T-helper 9 cell (primary cell): ENCODE measurements around the gene PGBD5.

Experiments used
- DNase-seq: peaks from one replicate; pipeline ENCODE4 v3.0.0-alpha.2; 2020

The PGBD5 gene

DNA sequence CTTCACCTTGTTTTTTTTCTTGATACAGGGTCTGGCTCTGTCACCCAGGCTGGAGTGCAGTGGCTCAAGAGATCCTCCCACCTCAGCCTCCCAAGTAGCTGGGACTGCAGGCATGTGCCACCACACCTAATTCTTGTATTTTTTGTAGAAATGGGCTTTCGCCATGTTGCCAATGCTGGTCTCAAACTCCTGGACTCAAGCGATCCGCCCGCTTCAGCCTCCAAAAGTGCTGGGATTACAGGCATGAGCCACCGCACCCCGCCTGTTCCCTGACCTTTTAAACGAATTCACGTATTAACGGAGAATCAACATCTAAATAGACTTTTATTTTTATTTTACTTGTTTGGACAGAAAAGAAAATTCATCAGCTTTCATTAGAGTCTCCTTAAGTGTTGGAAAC, 104.8 kb downstream of the PGBD5 start:
- DNase-seq = no peak

DNA sequence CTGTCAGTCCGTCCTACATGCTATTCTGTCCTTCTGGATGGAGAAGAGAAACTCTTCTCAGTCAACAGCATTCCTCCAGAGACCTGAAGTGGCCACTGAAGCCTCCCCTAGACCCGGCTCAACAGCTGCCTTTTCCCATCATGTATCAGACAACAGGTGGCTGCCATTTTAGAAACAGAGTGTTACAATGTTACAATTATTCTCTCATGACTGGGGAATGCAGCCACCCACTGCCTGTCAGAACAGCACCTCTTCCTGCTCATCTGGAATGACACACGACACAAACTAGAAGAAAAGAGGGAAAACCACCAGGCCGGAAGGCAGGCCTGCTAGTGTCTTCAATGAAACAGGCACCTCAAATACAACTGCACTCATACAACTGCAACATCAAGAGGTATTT, 105.3 kb downstream of the PGBD5 start:
- no peak for DNase-seq

DNA sequence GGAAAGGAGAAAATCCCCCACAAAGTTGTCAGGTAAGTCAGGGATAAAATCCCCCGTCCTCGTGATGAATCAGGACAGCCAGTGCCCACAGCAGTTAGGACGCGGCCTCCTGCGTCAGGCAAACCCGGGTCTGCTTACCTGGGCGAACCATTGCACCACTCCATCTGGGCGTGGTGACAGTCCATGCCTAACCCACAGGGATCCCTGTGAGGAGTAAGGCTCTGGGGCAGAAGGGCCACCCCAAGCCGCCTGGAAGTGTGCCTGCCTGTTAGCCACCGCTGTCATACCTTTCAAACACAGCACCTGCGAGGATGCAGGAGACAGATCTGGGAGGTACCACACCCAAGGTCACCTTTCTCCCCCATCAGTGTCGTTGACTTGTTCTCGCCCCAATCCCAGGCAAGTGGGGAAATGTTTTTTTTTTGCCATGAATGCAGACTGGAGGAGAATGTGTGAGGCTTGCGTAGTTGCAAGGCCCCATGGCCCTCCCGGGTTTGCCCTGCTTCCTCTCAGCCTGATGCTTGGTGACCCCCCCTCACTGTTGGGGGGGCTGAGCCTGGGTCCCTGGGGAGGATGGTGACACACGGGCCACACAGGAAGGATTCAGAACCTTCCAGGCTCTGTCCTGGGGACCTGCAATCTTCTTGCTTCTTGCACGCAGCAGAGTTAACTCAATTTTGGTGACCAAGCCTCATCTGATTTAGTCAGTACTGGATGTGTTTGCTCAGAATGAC, 107.0 kb downstream of the PGBD5 start:
- no peak for DNase-seq

DNA sequence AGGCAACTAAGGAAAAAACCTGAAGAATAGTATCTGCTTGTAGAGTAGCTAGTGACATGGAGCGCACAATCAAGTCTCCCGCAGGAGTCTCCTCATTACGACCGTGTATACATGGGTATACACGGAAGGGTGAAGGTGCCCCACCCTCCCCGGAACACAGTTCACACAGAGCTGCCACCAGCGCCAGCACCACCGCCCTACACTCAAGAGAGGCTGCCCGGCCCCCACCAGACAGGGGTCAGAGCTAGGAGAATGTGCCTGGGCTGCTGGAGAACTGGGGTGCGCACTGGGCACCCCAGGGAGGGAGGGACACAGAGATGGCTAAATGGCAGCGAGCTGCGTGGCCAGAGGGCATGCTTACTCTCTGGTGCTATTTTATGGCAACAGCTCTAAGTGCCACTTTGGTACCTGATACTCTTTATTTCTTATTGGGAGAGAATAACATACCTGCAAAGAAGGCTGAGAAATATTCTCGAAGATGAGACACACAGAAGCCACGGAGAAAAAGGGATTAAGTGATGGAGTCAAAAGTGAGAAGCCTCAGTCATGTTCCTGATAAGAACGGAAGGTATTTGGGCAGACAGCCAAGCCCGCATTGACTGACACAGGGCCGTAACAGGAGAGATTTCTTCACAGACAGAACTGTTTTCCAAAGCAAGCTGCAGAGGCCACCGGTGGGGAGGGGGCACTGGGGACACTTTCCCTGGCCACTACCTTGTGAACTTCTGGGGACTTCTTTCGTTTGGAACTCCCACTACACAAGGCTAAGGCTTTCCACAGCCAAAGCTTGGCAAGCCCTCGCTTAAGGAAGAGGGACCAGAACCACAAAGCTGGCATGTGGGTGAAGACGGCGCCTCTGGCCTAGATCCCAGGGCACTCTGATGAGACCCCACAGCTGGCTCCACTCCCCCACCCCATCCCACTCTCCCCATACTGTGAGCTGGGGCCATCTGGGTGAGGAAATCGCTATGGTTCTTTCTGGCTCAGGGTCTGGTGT, 108.0 kb downstream of the PGBD5 start:
- DNase-seq = no peak

DNA sequence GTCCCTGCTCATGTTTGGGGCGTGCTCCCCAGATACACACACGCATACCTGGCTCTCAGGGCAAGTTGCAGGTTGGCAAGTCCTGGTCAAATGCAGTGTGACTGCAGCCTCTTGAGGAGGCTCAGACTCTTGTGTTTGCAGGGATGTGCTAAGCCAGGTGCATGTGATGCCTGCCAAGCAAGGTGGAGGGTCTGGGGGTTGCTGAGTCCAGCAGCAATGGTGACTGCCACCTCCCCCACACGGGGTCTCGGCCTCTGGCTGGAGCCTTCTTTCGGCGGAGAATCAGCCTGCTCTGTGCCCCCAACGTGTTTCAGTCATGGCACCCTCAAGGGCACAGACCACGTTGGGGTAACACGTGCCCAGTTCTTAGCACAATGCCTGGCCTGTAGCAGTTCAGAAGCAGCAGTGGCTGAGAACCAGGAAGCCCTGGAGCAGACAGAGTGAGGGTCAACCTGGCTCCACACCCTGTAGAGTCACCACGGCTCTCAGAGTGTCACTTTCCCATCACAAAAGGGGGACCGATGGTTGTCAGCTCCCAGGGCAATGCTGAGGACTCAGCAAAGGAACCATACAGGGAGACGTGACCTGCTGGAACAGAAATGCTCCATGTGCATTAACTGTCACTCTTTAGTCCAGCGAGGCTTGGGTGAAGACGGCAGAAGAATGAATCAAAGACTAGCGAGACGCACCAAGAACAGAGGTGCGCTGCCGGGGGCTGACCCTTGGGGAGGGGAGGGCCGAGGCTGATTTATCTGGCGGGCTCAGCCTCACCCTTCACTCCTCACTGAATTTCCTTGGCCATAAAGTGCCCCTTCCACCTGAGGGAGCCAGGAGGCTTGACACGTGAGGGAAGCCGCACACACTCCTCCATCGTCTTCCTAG, 109.0 kb downstream of the PGBD5 start:
- no peak for DNase-seq

DNA sequence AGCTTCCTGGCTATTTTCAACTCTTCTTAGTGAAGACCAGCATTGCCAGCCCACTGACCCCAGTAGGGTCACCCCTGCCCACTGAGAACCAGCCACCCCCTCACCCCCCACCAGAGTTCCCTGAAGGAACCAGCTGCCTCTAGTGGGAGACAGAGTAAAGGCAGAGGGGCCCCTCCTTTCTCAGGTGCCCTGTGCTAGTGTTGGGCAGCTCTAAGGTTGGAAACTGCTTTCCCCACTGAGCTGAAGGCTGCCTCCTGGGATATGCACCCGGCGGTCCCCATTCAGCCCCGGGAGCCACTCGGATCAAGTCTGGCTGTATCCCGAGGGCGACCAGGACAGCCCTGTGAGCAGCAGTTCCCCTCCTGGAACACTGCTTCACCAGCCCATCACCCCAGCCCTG, 111.0 kb downstream of the PGBD5 start:
- DNase-seq = no peak

DNA sequence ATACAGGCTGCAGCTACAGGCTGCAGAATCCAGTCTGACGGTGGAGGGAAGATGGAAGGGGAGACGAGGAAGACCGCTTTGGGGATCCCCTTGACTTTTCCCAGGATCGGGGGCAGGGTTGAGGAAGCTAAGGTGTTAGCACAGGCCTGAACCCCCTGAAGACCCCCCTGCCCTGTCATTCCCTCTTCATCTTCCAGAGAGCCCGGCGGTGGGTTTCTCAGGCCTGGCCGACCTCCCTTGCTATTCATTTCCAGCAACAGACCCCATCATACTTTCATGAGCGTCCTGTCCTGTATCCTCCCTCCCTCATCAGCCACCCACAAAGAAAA, 112.0 kb downstream of the PGBD5 start:
- DNase-seq = no peak

DNA sequence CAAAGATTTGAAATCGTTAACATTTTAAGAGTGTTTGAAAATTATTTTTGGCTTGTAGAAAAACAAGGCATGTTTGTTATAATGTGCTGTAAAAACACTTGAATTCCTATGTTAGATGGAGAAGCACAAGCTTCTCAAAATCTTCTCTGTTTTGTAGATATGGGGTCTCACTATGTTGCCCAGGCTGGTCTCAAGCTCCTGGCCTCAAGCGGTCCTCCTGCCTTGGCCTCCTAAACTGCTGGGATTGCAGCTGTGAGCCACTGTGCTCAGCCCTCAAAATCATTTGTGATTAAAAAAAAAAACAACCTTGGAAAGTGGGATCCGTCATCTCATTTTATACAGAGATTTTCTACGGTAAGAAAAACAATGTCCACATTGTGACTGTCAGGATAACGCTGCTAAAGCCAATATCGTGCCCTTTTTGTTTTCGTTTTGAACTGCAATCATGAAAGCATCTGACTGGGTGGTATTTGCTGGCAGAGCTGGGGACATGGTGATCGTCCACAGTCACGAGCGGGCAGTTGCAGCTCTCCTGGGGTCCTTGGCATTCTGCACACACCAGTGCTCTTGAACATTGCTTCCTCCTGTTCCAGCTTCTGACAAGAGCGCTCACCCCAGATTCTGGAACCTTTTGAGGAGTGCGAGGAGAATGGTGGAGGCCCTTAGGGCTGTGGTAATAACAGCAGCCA, 112.5 kb downstream of the PGBD5 start:
- no peak for DNase-seq

DNA sequence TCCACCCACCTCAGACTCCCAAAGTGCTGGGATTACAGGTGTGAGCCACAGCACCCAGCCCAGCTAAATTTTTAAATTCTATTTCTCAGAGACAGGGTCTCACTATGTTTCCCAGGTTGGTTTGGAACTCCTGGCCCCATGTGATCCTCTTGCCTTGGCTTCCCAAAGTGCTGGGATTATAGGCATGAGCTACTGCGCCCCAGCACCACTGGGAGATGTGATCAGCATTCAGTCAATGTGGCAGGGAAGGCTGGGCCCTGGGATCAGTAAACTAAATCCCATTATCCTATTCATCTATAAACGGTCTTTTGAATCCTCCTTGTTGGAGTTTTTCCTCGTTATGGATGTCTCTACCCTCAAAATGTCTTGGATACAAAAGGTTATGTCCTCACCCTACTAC, 113.5 kb downstream of the PGBD5 start:
- no peak for DNase-seq

DNA sequence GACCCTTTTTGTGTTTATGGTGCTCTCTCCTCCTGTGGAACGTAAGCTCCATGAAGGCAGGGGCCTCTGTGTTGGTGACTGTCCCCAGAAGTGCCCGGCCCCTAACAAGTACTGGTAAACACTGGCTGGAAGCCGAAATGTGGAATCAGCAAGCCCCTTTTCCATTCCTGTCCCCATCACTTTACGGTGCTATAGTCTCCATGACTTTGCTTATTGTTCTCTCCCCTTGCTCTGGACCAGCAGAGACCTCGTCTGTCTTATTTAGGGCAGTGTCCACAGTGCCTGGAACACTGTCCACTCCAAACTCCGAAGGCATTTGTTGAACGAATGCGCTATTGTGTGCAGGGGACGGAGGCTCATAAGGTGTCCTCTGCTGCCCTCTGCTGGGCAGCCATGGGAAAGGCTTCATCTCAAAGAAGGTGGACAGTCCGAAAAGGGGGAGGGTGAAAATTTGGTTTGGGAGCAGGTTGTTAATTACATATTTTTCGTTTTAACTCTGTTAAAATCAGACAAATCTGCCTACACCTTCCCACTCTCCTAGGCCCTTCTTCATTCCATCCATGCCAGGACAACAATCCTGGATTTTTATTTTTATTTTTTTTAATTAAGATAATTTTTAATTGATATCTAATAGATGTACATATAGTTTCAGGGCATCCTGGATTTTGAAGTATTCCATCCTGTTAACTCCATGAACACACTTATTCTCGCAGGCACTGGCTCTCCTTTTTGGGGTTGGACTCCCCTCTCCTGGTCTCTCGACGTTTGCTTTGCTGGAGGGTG, 115.6 kb downstream of the PGBD5 start:
- peak; percentile 58 for DNase-seq

DNA sequence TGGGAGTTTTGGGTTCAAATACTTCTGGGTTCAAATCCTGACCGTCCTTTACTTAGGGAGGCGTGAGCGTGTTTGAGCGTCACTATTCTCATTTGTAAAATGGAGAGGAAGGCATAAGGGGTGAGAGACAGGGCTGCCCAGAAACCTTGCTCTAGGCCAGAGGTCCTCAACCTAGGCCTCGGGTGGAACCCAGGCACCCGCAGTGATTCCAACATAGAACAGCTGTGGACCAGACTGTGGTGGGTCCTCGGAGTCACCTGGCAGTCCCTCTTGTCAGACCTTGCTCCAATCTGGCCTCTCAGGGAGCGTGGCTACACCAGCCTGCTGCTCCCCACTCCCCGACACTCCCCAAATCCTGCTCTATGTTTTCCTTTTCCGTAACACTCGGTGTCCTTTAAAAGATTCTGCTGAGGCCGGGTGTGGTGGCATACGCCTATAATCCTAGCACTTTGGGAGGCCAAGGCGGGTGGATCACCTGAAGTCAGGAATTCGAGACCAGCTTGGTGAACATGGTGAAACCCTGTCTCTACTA, 116.4 kb downstream of the PGBD5 start:
- no peak for DNase-seq

DNA sequence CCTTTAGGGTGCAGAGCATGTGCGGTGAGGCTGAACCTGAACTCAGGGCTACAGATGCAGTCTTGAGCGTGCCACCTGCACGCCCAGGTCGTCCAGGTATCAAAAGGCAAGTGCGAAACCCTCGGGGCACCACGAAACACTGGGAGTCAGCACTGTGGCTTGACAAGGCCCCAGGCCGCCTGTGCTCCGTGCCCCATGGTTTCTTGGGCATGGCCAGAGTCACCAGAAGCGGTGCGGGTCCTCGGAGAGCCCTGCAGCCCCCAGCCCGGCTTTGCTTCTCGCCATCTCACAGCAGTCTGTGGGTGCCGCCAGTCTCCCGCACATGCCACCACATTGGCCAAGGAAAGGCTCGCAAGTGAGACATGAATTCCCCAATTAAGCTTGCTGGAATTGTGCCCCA, 117.3 kb downstream of the PGBD5 start:
- no peak for DNase-seq

DNA sequence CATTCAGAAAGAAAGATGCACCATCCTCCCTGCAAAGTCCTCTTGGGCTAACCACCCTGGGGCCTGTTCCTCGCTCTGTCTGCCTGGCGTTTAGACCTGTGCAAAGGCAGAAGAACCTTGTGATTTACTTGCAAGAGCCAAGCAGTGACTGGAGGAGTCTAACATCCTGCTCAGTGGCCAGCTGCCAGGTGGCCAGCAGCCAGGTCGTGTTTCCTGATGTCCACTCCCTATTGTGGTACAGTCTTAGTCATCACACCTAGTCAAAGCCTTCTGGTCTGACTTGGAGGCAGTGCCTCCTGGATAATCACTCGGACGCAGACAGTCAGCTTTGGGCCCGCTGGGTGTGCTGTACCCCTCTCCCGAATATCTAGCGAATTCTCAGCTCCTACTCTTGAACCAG, 118.1 kb downstream of the PGBD5 start:
- DNase-seq = no peak

DNA sequence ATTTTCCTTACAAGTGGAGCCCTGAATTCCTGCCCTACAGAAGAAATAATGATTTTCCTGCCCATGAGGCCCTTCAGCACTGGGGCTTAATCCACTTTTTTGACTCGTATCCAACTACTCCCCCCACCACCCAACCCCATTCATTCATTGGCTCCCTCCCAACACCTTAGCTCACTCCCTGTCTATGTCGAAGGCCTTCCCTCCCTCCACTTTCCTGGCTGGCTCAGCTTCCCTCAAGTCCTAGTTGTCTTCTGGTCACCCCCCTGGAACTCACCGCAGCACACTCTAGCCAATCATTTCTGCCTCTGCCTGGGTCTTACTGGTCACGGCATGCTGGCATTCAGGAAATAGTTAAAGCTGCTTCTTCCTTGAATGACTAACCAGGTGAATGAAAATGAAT, 118.9 kb downstream of the PGBD5 start:
- DNase-seq = no peak

DNA sequence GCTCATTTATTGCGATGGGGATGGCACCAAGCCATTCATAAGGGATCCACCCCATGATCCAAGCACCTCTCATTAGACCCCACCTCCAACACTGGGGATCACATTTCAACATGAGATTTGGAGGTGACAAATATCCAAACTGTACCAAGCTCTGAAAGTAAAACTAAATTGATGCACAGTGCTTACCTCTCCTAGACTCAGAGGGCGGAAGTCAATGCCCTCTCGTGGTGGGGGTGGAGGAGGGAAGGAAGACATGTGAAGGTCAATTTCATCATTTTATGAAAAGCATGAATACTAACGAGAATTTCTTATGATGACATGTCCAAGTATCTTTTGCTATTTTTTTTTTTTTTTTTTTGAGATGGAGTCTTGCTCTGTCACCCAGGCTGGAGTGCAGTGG, 120.0 kb downstream of the PGBD5 start:
- DNase-seq = no peak

DNA sequence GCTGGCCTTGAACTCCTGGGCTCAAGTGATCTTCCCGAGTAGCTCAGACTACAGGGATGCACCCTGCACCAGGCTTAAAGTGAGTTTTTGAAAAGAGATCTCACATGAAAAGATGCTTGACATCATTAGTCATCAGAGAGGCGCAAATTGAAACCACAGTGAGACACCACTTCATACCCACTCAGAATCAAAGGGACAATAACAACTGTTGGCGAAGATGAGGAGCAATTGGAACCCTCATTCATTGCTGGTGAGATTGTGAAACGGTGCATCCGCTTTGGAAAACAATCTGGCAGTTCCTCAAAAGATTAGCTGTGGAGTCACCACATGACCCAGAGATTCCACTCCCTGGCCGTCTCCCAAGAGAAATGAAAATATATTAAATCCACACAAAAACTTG, 122.3 kb downstream of the PGBD5 start:
- DNase-seq = no peak

DNA sequence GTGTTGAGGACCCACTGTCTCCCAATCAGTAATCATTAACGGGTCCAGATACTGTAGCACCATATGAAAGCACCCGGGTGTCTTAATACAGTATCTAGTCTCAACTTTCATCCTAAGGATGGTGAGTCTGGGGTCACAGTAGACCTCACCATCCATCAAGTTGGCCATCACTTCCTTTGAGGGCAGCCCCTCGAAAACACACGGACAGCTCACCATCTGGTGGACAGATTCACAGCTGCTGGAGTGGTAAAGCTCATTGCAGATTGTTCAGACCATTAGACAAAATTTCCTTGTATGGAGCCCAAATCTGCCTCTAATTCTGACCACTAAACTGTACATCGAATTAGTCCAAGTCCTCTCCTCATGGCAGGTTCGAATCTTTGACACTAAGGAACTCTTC, 123.1 kb downstream of the PGBD5 start:
- DNase-seq = no peak

DNA sequence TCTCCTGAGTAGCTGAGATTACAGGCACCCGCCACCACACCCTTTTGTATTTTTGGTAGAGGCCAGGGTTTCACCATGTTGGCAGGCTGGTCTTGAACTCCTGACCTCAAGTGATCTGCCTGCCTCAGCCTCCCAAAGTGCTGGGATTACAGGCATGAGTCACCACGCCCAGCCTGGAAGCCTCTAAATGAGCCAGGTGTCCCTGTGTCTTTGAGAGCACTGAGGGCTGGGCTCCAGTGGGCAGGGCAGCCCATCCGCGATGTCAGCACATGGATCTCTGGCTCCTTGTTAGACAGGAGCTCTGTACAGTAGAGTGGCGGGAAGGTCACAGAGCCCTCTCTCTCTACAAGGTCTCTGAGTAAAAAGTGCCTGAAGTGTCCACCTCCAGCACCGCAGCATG, 124.3 kb downstream of the PGBD5 start:
- DNase-seq = no peak

DNA sequence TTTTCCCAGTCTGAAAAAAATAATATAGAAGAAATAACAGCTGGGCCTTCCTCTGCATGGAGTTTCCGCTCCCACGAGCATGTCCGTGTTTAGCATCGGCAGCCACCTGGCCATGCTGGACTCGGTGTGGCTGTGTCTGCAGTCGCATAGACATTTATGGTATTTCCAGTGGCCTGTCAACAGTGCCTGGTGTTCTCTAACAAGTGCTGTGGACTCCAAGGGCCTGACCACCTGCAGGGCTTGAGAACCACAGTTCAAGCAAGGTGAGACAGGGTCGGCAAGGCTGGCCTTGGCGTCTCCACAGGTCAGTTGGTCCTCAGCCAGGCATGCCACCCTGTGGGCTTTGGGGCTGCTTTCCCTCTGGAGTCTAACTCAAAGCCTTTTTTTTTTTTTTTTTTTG, 124.8 kb downstream of the PGBD5 start:
- no peak for DNase-seq

DNA sequence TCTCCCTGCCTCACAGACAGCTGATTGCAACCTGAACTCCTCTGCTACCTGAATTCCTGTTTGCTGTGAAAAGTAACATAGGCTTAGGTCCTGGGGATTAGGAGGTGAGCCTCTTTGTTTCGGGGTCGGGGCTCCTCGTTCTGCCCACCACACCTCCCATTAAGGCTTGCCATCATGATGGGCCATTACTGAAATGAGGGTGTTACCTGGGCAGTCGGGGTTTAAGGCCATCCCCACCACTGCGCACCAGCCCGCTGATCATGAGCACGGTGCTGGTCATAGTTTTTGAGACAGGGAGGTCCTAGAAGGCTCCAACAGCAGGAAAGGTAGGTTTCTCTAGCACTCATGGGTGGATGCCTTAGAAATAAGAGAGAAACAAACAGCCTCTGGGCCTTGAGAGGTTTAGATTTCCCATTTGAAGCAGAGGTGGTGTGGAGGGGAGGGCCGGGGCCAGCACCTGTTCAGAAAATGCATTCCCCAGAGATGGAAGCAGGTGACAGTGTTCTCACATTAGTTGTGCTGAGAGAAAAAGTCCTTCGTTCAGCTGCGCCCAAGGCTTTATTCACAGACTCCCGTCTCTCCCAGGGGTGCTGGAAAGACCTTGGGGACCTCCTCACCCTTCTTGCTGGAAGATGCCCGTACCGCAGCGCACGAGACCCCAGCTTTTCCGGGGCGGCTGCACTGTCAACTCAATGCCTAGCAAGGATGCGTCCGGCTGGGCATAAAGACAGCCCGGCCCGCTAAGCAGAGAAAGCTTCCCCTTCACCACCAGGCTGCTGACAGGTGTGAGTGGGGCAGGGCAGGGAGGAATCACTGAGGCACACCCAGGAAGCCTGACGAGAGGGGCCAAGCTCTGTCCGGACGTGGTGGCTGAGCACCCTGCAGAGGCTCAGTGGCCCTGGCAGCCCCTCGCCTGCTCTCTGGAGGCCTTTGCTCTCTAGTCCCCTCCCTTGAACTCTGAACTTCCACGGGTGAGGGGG, 125.5 kb downstream of the PGBD5 start:
- DNase-seq = no peak
